Right ventricle myocardium superior (tissue), 1 donor: ENCODE measurements around the gene LHX1. TPM values are rescaled to one million over a fixed set of nuclear protein-coding genes. Genes with fewer than 3 reads are reported as not detected.

Experiments
- ATAC-seq: fragments of 200-7000 bp; cut with Tn5 transposase; one replicate; pipeline ENCODE4 v1.9.1; 2020; ENCODE audit warnings: mild to moderate bottlenecking; ENCODE audit not compliant: poor library complexity
- DNase-seq: peaks from one replicate; pipeline ENCODE4 v3.0.0-alpha.2; 2020
- intact Hi-C: fragments of 100-400 bp; cut with DNase I; formaldehyde crosslinking; loops from one replicate; pipeline ENCODE4 v1.11.2; 2022
- total RNA-seq: library from RNA; stranded (reverse); fragmentation: NEBNext Ultra II Directional; extraction: Animal tissue kit (Norgen Biotek cat#: 25700); gene quantifications from one replicate; pipeline ENCODE4 v1.2.1, GENCODE V29; 2021
- donor health status: DM: no; HTN: yes; CAD: no; lungs with severe emphysema.

Gene LHX1
- total RNA-seq, 1 donor from 2014 or later: not detected

DNA sequence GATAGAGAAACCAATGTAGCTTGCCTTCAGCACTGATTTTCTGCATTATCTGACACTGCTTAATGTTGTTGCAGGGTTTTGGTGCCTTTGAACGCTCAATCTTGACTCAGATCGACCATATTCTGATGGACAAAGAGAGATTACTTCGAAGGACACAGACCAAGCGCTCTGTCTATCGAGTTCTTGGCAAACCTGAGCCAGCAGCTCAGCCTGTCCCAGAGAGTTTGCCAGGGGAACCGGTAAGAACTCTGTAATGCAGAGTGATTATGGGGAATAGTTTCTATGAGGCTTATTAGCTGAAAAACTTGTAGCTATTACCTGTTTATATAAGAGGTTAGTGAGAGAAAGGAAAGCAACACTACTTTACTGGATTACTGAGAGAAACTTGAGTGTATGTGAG, 51.9 kb downstream of the LHX1 start:
- intact Hi-C loops: no loop called here

DNA sequence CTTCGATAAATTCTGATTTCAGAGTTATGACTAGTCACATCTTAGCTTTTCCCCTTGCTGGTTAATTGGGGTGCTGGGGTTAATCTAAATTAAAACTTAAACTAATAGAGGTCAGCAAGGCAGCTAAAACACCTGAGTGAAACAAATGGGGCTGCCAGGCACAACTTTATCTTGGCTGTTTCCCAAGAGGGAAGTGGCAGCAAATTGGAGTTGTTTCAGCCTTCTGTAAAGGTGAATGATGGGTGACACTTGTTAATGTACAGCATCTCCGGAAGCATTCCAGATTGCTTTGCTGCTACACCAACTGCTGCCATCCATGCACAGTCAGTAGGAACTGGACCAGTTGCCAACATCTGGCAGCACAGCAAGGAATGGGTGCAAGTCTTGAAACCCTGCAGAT, 55.4 kb downstream of the LHX1 start:
- DNase-seq: no peak
- intact Hi-C loops: no loop called here
- ATAC-seq: no peak

More for the DNA sequence above, 51.9 kb downstream of the LHX1 start:
- no peak for DNase-seq
- ATAC-seq: no peak

GRCh38 chr17:36993227-36993626, 56.0 kb downstream of the LHX1 start:
- DNase-seq (no peak), ATAC-seq (no peak)
- intact Hi-C loops: no loop called here

Other genes with a start within 250 kb of the LHX1 start
- 26.9 TPM for gene AATF, start 11.5 kb downstream of the LHX1 start, total RNA-seq